ENCODE results near the gene DUSP9.

Gene DUSP9

DNA sequence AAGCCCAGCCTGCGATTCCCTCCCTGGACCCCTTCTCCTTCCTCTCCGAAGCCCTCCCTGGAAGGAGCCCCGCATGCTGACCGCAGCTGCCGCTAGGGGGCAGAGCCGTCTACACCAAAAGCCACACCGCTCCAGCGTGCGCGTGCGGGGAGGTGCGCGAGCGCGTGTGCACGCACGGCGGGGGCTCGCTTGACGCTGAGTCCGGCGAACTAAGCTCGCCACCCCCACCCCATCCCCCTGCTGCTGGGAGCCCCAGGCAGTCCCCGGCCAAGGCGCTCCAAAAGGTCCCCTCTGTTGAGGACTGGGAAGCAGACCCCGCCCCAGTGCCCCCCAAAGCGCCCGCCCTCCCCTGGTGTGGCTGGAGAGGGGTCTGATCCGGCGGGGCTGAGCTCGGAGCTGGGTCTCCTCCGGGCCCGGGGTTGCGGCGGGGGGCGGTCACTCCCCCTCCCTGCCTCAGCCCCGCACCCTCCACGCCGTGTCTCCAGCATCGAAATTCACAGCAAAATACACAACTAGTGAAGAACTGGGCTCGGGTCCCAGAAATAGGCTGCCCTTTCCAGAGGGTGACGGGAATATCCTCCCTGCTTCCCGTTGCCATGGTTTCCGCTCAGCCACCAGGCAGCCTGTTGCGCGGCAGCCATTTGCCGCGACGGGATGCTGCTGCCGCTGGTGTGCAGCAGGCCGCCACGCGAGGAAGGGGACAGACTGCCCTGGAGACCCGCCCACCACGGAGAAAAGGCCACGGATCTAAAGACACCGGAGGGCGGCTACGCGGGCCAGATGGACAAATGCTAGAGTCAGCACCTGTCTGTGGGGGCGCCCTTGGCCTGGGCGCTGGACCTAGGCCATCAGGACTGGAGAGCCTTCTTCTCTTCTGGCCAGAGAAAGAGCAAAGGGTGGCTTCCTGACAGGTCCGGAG is 36.8 kb upstream of the DUSP9 start:
- peaks cover 18% of the 10 kb centered on the region for H3K27me3 Mint-ChIP-seq (ENCODE audit: low read depth)
- no peaks in the 10 kb centered on the region for H3K36me3 Mint-ChIP-seq (ENCODE audit: low read depth)
- H3K4me1 Mint-ChIP-seq (ENCODE audit: low read depth), result peaks cover 6% of the 10 kb centered on the region
- H3K9me3 Mint-ChIP-seq, result no peaks in the 10 kb centered on the region
- H3K27ac Mint-ChIP-seq, result no peak overlapping the region
- H3K4me3 Mint-ChIP-seq, result peak overlapping the region; percentile 76
- peak; percentile 53 for DNase-seq (ENCODE audit: low spot score)

DNA sequence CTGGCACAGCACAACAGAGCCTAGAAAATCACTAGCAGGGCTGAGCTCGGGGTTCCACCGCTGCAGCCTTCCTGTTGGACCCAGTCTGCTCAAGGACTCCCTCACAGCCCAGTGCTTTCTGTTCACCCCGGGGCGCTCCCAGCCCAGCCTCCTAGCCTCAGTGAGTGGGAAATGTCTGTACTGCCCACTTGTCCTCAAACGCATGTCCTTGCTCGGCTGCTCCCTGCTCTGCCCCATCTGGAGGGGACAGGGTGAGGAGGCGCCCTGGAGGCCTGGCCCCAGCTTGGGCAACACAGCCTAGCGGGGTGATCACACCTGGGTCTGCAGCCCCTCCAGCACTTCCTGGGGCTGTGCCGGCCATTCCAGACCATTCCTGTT is 36.2 kb upstream of the DUSP9 start:
- peaks cover 24% of the 10 kb centered on the region for H3K27me3 Mint-ChIP-seq (ENCODE audit: low read depth)
- H3K4me1 Mint-ChIP-seq (ENCODE audit: low read depth), result peaks cover 7% of the 10 kb centered on the region
- H3K9me3 Mint-ChIP-seq, result no peaks in the 10 kb centered on the region
- no peak for DNase-seq (ENCODE audit: low spot score)
- peak overlapping the region; percentile 76 for H3K4me3 Mint-ChIP-seq
- no peak overlapping the region for H3K27ac Mint-ChIP-seq
- no peaks in the 10 kb centered on the region for H3K36me3 Mint-ChIP-seq (ENCODE audit: low read depth)

DNA sequence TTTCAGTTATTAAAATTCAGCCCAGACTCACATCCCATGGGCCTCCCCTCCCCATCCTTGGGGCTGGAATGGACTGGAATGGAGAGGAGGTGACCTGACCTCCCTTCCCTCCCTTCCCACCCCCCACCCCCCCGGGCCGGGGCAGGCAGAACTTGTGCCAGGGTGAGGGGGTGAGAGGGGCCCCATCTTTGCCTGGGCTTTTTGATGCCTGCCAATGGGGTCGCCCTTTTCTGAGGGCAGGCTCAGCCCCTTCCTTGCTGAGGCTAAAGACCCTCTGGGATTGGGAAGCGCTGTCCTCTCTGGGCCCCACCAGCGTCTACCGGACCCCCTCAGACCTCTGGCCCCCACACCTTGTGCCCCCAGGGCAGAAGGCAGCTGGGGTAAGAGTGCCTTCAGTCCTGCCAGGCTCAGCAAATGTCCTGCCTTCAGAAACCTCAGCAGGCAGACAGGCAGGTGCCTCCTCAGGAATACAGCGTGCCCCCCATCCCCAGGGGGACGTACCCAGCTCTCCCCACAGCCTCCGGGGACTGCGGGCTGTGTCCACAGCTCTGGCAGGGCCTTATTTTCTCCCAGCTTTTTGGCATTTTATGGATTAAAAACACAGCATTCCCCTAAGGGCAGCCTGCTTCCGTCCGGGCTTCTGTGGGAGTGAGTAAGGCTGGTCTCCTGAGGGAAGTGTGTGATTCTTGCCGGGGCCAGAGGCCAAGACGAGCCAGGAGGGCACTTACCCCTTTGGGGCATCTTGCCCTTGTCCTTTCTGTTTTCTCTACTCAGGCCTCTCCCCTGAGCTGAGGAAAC is 35.5 kb upstream of the DUSP9 start:
- no peaks in the 10 kb centered on the region for H3K36me3 Mint-ChIP-seq (ENCODE audit: low read depth)
- H3K4me1 Mint-ChIP-seq (ENCODE audit: low read depth), result peaks cover 7% of the 10 kb centered on the region
- peaks cover 22% of the 10 kb centered on the region for H3K27me3 Mint-ChIP-seq (ENCODE audit: low read depth)
- no peaks in the 10 kb centered on the region for H3K9me3 Mint-ChIP-seq
- no peak overlapping the region for H3K4me3 Mint-ChIP-seq
- no peak overlapping the region for H3K27ac Mint-ChIP-seq
- no peak for DNase-seq (ENCODE audit: low spot score)

DNA sequence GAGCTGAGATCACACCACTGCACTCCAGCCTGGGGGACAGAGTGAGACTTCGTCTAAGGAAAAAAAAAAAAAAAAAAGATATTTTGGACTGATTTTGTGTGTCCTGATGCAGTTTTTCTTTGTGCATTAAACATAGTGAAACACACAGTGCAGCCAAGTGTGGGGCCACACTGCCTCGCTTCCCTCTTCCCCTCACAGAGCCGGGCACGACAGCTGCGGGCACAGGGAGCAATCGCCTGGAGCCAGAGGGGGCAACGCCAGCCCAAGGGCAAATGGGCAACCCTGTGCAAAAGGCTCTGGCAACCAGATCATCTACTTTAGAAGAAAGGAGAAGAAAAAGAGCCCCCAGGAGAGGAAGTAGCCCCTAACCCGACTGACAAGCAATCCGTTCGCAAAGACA is 34.6 kb upstream of the DUSP9 start:
- DNase-seq (ENCODE audit: low spot score), result no peak
- Mint-ChIP-seq H3K9me3 (no peaks in the 10 kb centered on the region), H3K4me1 (ENCODE audit: low read depth) (peaks cover 7% of the 10 kb centered on the region), H3K4me3 (no peak overlapping the region), H3K27ac (no peak overlapping the region), H3K27me3 (ENCODE audit: low read depth) (peaks cover 16% of the 10 kb centered on the region), H3K36me3 (ENCODE audit: low read depth) (no peaks in the 10 kb centered on the region)

DNA sequence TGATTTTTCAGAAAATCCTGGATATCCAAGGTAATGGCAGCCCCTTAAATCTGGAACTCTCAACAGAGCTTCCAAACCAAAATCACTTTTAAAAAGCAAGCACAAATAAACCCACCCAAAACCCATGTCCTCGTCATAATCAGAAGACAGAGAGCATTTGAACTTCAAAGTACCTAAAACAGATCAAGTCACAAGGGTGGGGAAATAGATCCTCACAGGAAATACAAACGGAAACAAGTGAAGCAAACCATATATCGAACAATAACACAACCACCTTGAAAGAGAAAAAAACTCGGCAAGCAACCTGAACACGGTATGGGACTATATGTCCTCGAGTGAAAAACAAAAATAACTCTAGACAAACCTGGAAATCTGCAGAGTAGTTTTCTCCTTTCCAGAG is 32.2 kb upstream of the DUSP9 start:
- H3K4me1 Mint-ChIP-seq (ENCODE audit: low read depth), result peaks cover 7% of the 10 kb centered on the region
- no peaks in the 10 kb centered on the region for H3K9me3 Mint-ChIP-seq
- H3K27me3 Mint-ChIP-seq (ENCODE audit: low read depth), result peaks cover 21% of the 10 kb centered on the region
- H3K27ac Mint-ChIP-seq, result no peak overlapping the region
- no peak overlapping the region for H3K4me3 Mint-ChIP-seq
- no peak for DNase-seq (ENCODE audit: low spot score)
- H3K36me3 Mint-ChIP-seq (ENCODE audit: low read depth), result no peaks in the 10 kb centered on the region

DNA sequence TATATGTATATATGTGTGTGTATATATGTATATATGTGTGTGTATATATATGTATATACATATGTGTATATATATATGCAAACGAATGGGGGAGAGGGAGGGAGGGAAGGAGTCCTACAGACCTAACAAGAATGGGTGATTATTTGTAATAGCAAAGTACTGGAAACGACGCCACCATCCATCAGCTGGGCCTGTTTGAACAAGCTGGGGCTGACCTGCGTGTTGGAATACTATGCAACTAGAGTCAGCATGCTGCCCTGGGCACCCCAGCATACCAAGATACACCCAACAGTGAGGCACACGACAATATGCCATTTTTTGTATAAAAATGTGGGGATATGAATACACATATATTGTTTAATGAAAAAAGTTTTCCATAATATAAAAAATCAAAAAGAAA is 26.4 kb upstream of the DUSP9 start:
- Mint-ChIP-seq H3K4me3 (no peak overlapping the region), H3K27ac (no peak overlapping the region), H3K4me1 (ENCODE audit: low read depth) (no peaks in the 10 kb centered on the region), H3K27me3 (ENCODE audit: low read depth) (peaks cover 9% of the 10 kb centered on the region), H3K9me3 (no peaks in the 10 kb centered on the region), H3K36me3 (ENCODE audit: low read depth) (no peaks in the 10 kb centered on the region)
- DNase-seq (ENCODE audit: low spot score), result no peak

DNA sequence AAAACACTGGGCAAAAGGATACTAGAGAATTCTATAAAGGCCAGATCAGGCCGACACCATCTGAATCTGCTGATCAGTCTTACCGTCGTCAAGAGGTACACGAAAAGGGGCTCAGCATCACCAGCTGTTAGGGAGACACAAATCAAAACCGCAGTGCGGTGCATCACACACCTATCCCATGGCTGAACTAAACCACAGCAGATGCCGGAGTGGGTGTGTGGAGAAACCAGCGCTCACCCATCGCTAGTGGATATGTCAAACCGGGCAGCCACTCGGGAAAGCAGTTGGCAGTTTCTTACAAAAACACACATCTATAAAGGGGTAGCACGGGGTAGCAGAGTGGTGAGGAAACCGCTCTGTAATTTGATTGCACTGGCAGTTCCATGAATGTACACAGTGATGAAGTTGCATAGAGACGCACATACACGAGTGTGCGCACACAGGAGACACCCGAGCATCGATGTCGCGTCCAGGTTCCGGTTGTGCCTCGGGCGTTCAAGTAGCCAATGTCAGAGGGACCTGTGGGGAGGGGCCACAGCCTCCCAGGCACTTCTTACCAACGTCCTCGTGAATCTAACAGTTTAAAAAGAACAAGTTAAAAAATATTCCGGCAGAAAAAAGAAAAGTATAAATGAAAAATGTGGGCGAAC is 24.9 kb upstream of the DUSP9 start:
- Mint-ChIP-seq H3K27me3 (ENCODE audit: low read depth) (peaks cover 7% of the 10 kb centered on the region), H3K27ac (no peak overlapping the region), H3K9me3 (no peaks in the 10 kb centered on the region)

DNA sequence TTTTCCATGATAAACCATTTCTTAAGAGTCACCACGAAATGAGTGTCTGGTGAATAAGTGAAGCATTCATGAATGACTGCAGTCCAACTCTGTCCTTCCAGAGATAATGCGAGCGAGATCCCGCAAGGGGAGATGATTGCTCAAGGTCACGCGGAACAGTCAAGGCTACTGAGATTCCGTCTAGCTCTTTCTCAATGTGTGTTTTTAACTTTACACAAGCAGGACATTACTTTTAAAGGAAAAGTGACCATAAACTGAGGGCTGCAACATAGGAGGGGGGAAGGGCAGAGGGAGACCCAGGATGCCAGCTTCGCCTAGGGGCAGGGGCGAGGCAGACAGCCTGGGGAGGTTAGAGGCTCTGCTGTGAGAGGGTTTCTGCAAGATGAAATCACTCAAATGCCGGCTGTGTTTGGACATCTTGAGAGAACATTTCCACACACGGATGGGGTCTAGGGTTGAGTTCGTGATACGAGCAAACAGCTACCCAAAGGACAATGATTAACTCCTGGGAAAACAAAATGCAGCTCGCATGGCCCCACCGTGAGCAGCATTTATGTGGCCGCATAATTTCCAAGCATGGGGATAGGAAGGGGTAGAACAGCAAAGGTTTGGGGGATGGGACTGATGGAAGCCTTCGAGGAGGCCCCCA is 24.2 kb upstream of the DUSP9 start:
- no peak for DNase-seq (ENCODE audit: low spot score)
- H3K4me3 Mint-ChIP-seq, result no peak overlapping the region
- no peaks in the 10 kb centered on the region for H3K4me1 Mint-ChIP-seq (ENCODE audit: low read depth)
- no peaks in the 10 kb centered on the region for H3K36me3 Mint-ChIP-seq (ENCODE audit: low read depth)
- H3K27me3 Mint-ChIP-seq (ENCODE audit: low read depth), result peaks cover 6% of the 10 kb centered on the region
- H3K27ac Mint-ChIP-seq, result no peak overlapping the region
- H3K9me3 Mint-ChIP-seq, result no peaks in the 10 kb centered on the region

More for the DNA sequence above, 24.9 kb upstream of the DUSP9 start:
- no peak for DNase-seq (ENCODE audit: low spot score)
- H3K4me1 Mint-ChIP-seq (ENCODE audit: low read depth), result no peaks in the 10 kb centered on the region
- no peak overlapping the region for H3K4me3 Mint-ChIP-seq
- H3K36me3 Mint-ChIP-seq (ENCODE audit: low read depth), result no peaks in the 10 kb centered on the region

DNA sequence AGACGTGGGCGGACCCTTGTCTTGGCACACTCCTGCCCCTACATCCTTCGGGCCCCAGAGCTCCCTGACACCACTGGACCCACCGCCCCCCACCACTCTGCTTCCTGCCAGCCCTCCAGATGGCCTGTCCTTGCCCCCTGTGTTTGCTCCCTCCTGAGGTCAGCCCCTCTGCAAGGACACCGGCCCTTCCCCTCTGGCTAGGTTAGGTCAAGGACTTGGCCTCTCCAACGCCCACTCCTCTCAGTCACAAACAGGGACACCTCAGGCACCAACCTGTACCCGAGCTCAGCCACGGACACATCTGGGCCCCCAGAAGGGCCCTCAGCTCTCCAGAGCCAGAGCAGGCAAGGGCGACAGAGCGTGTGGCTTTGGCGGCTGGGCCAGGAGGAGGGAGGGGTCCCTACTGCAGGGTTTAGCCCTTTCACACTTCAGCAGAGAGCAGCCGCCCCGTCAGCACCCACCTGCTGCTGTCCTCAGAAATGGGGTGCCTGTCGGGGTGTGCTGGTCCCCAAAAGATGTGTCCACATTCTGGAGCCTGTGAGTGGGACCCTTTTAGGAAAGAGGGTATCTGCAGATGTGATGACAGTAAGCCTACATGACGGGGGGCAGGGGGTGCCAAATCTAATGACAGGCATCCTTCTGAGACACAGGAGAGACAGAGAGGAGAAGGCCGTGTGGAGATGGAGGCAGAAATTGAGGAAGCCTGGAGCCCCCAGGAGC is 23.5 kb upstream of the DUSP9 start:
- Mint-ChIP-seq H3K4me1 (ENCODE audit: low read depth) (no peaks in the 10 kb centered on the region), H3K27me3 (ENCODE audit: low read depth) (peaks cover under 1% of the 10 kb centered on the region), H3K4me3 (no peak overlapping the region), H3K27ac (no peak overlapping the region), H3K9me3 (no peaks in the 10 kb centered on the region), H3K36me3 (ENCODE audit: low read depth) (no peaks in the 10 kb centered on the region)
- no peak for DNase-seq (ENCODE audit: low spot score)

DNA sequence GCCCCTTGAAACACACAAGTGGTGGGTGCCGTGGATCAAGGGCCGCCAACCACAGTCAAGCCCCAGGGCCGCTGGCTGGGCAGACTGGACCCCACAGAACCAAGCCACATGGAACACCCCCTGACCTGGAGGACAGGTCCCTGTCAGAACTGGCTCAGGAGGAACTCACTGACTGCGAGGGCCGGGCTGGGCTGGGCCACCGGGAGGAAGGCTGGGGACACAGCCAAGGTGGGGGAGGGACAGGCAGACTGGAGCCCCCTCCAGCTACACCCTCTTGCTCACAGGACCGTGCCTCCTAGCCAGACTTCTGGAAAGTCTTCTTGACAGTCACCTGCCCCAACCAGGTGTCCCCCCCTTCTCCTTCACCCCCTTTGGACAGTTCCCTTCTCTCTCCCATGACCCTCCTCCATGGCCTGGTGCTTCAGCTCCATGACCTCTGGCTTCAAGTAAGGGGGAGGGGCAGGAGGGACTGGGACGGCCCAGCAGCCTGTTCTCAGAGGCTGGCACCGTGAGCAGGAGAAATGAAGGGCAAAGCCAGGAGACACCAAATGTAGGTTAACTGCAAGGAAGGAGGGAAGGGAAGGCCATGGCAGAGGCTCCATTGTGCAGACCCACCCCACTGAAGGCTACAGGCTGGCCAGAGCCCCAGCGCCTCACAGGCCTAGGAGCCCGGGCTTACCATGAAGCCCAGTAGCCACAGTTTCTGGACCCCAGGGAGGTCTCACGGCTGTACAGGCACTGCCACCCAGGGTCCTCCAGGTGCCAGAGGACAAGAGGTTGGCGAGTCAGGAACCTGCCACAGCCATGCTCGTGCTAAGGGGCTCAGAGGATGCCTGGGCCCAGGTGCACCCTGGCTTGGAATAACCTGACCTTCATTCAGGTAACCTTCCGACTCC is 22.6 kb upstream of the DUSP9 start:
- no peak overlapping the region for H3K27ac Mint-ChIP-seq
- DNase-seq (ENCODE audit: low spot score), result no peak
- no peaks in the 10 kb centered on the region for H3K9me3 Mint-ChIP-seq
- H3K36me3 Mint-ChIP-seq (ENCODE audit: low read depth), result no peaks in the 10 kb centered on the region
- no peaks in the 10 kb centered on the region for H3K4me1 Mint-ChIP-seq (ENCODE audit: low read depth)
- no peaks in the 10 kb centered on the region for H3K27me3 Mint-ChIP-seq (ENCODE audit: low read depth)
- H3K4me3 Mint-ChIP-seq, result no peak overlapping the region

DNA sequence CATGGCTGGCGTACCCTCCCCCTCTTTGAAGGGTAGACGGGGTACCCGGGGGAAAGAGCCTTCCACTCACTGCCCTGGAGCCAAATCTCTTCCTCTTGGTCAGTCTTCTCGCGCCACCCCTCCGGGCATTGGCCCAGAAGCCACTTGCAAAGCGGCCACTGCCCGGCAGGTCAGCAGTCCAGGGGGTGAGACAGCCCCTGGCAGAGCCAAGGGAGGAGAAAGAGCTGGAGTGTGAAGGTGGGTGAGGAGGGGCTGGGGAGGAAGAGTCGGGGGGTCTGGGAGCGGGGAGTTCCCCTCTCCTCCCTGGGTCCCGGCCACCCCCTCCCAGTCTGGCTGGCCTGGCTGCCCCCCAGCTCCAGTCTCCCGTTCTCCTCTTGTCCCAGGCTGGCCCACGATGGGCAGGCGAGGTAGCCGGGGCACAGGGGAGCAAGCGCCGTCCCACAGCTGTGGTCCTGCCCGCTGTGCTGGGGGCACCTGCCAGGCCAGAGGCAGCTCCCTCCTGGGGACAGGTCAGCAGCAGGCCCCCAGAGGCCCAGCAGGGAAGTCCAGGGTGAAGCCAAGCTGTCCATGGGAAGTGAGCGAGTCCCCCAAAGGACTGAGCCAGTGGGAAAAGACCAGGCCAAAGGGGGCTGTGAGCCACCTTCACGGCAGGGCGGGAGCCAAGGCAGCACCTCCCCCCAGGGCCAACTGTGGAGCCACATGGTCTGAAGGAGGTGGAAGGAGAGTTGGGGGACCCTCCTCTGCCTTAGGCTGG is 21.6 kb upstream of the DUSP9 start:
- H3K4me1 Mint-ChIP-seq (ENCODE audit: low read depth), result no peaks in the 10 kb centered on the region
- H3K36me3 Mint-ChIP-seq (ENCODE audit: low read depth), result no peaks in the 10 kb centered on the region
- H3K9me3 Mint-ChIP-seq, result no peaks in the 10 kb centered on the region
- no peak overlapping the region for H3K27ac Mint-ChIP-seq
- no peak for DNase-seq (ENCODE audit: low spot score)
- no peak overlapping the region for H3K4me3 Mint-ChIP-seq
- H3K27me3 Mint-ChIP-seq (ENCODE audit: low read depth), result peaks cover 3% of the 10 kb centered on the region

DNA sequence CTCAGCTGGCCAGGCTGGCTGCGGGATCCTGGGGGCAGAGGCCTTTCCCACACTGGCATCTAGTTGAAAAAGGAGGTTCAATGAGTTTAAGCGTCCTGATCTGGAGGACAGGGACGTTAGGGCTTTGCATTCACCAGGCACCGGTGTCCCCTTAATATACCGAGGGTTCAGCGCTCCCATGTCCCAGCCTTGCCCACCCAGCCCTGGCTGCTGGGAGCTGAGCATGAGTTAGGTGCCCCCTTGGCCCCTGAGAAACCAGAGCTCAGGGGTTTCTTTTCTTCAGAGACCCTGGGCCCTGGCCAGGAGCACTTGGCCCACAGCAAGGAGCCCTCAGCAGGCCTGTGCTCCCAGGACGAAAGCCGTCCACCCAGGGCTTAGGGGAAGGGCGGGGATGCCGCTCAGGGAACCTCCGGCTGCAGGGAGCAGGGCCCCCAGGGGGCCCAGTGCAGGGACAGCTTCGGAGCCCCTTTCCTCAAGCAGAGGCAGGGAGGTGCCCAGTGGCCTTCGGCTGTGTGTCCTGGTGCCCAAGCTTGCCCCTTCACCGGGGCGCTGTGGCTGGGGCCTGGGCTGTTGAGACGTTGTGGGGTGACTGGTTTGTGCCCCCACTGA is 20.9 kb upstream of the DUSP9 start:
- H3K4me1 Mint-ChIP-seq (ENCODE audit: low read depth), result no peaks in the 10 kb centered on the region
- no peak overlapping the region for H3K4me3 Mint-ChIP-seq
- H3K27ac Mint-ChIP-seq, result no peak overlapping the region
- H3K36me3 Mint-ChIP-seq (ENCODE audit: low read depth), result no peaks in the 10 kb centered on the region
- DNase-seq (ENCODE audit: low spot score), result no peak
- H3K27me3 Mint-ChIP-seq (ENCODE audit: low read depth), result peaks cover 3% of the 10 kb centered on the region
- no peaks in the 10 kb centered on the region for H3K9me3 Mint-ChIP-seq

Measured in T-helper 2 cell treated with Interferon-gamma antibody and Interleukin-4, amounts not matched to agents 5 μg/mL and 100 μg/mL, for 36 hours (primary cell).